GM18951 (cell line): ENCODE measurements around the gene HIF3A.

Experiments
- POLR2A ChIP-seq: IDR thresholded peaks from 4 replicates; pipeline ENCODE4 v1.6.1; 2011; ENCODE audit warnings: mild to moderate bottlenecking; ENCODE audit not compliant: insufficient read length, insufficient read depth; ENCODE audit errors: extremely low read depth
- in situ Hi-C: fragments of 300-500 bp; cut with MboI; formaldehyde crosslinking; loops from one replicate; pipeline ENCODE4 v1.12.0; 2022; ENCODE audit warnings: low sequenced_read_pairs, mixed read lengths, inconsistent platforms; ENCODE audit not compliant: unreplicated experiment

Gene HIF3A

GRCh38 chr19:46326608-46327007 lies 29.8 kb downstream of the HIF3A start:
- in situ Hi-C loops, result no loop called here
- TF ChIP-seq POLR2A, result no peak

- in situ Hi-C loops, result no loop called here
- TF ChIP-seq POLR2A, result no peak
These were observed 31.2 kb downstream of the HIF3A start for GRCh38 chr19:46328079-46328478.

- in situ Hi-C loops, result no loop called here
These were observed 33.6 kb downstream of the HIF3A start for GRCh38 chr19:46330319-46330918.

GRCh38 chr19:46337487-46337886 lies 40.6 kb downstream of the HIF3A start:
- in situ Hi-C loops, result no loop called here
- TF ChIP-seq POLR2A, result no peak

More at GRCh38 chr19:46330319-46330918, 33.6 kb downstream of the HIF3A start:
- TF ChIP-seq POLR2A, result no peak

- in situ Hi-C loops, result no loop called here
- TF ChIP-seq POLR2A, result no peak
These were observed 42.6 kb downstream of the HIF3A start for GRCh38 chr19:46339446-46339845.

GRCh38 chr19:46340051-46340659 lies 43.3 kb downstream of the HIF3A start:
- no peak for TF ChIP-seq POLR2A
- in situ Hi-C loops, result no loop called here

- TF ChIP-seq POLR2A, result no peak
- in situ Hi-C loops, result no loop called here
These were observed 45.1 kb downstream of the HIF3A start for GRCh38 chr19:46341937-46342336.

GRCh38 chr19:46344363-46344762 lies 47.5 kb downstream of the HIF3A start:
- TF ChIP-seq POLR2A, result no peak
- in situ Hi-C loops, result no loop called here

GRCh38 chr19:46345157-46345556 lies 48.3 kb downstream of the HIF3A start:
- in situ Hi-C loops, result no loop called here
- TF ChIP-seq POLR2A, result no peak

- in situ Hi-C loops, result no loop called here
- peak; percentile 76 for TF ChIP-seq POLR2A
These were observed 50.2 kb downstream of the HIF3A start, which contains the start of gene PPP5C for GRCh38 chr19:46346821-46347571. PPP5C (plus strand) TSS chr19:46347087; CDS start chr19:46347097, 10 bp downstream.

- in situ Hi-C loops, result no loop called here
- TF ChIP-seq POLR2A, result no peak
These were observed 50.7 kb downstream of the HIF3A start for GRCh38 chr19:46347572-46347883.

GRCh38 chr19:46347985-46348384 lies 51.1 kb downstream of the HIF3A start:
- TF ChIP-seq POLR2A, result no peak
- in situ Hi-C loops, result no loop called here

GRCh38 chr19:46349311-46349993 lies 52.6 kb downstream of the HIF3A start:
- peak; percentile 1 for TF ChIP-seq POLR2A
- in situ Hi-C loops, result no loop called here
